Fibroblast of the conjunctiva (primary cell): ENCODE measurements around the gene SRC.

Experiments
- DNase-seq: peaks from one replicate; pipeline ENCODE4 v3.0.0-alpha.2; 2010; ENCODE audit warnings: low read depth

SRC gene

DNA sequence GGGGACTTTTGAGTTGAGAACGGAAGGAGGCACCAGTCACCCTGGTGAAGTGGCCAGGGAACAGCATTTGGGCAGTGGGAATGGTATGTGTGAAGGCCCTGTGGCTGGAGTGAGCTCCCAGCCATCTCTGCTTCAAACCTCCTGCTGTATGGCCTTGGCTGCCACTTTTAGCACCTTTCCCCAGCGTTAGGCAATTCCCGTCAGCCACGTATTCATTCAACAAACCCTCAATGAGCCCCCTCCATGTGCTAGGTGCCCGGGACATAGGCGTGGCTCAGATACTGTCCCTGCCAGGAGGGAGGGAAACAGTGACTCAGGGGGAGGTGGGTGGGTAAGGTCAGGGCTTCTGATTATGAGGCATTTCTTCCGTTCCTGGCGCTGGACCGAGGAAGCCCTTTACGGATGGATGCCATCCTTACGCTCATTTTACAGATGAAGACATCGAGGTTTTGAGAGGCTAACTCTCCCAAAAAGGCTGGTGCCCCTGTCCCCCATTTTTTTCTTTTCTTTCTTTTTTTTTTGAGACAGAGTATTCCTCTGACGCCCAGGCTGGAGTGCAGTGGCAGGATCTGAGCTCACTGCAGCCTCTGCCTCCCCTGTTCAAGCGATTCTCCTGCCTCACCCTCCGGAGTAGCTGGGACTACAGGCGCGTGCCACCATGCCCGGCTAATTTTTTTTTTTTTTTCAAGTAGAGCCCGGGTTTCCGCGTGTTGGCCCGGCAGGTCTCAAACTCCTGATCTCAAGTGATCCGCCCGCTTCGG is 37.5 kb downstream of the SRC start:
- peak; percentile 34 for DNase-seq

DNA sequence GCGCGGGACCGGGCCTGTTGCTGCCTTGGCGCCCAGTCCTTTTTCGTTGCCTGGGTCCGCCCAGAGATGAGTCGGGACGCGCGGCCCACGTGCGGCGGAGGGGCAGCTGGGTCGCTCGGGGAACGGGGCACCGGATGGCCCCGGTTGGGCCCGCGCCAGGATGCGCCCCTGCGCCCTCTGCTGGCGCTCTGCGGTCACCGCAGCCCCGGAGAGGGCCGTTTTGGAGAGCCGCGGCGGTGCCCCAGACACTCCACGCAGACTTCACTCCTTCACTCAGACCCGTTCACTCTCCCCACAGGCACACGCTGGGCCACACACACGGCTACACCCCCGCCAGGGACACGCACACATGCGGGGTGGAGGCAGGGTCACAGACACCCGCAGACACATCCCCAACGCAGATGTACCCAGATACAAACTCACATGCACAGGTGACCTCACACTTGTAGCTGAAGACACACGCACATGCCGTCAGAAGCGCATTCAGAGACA is 38.8 kb downstream of the SRC start:
- no peak for DNase-seq

DNA sequence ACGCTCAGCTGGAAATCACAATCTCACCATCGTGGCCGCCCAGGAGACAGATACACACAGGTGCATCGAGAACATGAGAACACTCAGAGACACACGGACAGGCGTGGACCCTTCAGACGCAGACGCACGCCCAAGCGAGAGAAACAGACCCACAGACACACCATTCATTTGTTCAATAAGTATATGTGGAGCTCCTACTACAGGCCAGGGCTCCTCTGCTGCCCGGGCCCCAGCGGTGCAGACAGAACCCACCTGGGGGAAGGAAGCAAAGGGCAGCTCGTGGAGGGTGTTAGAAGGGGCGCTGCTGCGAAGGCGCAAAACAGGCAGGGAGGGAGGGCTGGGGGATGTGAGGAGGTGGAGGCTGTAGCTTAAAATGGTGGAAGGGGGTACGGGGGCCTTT is 39.2 kb downstream of the SRC start:
- DNase-seq = no peak

DNA sequence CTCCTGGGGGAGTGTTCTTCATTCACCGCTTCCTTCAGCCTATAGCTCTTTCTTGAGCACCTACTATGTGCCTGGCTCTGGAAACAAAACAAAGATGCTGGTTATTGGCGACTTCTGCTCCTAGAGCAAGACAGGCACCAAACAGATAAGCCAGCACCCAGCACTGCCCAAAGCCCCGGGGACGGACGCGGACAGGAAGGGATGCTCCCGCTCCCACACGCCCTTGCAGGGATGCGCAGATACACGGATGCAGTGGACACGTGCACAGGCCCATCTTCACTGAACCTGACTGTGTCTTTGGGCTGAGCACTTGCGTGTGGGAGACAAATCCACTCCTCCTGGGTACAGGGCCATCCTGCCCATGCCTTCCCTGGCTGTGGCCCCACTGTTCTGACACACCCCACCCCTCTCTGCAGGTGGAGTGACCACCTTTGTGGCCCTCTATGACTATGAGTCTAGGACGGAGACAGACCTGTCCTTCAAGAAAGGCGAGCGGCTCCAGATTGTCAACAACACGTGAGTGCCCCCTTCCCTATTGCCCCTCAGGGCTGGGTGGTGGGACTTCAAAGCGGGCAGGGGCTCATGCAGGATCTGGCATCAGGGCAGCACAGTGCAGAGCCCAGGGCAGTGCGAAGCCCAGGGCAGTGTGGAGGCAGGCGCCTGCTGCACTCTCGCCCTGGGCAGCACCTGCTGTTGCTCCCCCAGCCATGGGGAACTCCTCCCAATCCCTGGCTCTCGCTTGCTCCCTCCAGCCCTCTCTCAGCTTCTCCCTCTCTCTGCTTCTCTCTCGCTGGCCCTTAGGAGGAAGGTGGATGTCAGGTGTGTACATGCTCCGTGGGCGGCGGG is 39.9 kb downstream of the SRC start:
- DNase-seq = no peak

DNA sequence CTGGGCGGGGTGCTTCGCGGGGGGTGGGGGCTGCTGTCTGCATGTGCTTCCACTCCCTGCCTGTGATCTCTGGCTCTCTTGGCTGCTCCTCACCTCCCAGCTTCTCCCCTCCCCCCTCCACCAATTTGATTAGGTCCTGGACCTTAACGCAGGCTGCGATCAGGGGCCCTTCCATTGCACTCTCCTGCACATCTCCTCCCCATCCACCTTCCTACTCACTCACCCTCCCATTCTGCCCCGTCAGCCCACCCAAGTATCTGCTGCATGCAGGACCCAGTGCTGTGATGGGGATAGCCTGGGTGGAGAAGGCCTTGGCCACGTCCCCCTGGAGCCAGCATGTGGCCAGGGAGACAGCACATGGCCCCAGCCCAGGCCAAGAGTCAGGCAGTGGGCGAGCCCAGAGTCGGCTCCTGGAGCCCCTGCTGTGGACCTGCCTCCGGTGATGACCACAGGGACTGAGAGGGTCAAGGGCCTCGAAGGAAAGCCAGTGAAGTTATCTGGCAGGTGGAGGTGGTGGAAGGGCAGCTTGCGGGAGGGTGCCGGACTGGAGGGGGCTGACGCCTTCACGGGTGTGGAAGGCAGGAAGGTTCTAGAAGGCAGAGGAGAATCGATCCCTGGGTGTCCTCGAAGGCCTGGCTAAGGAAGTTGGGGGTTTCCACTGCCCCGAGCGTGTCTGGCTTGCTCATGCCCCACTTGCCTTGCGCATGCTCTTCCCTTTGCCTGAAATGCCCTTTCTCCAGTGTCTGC is 40.7 kb downstream of the SRC start:
- no peak for DNase-seq

DNA sequence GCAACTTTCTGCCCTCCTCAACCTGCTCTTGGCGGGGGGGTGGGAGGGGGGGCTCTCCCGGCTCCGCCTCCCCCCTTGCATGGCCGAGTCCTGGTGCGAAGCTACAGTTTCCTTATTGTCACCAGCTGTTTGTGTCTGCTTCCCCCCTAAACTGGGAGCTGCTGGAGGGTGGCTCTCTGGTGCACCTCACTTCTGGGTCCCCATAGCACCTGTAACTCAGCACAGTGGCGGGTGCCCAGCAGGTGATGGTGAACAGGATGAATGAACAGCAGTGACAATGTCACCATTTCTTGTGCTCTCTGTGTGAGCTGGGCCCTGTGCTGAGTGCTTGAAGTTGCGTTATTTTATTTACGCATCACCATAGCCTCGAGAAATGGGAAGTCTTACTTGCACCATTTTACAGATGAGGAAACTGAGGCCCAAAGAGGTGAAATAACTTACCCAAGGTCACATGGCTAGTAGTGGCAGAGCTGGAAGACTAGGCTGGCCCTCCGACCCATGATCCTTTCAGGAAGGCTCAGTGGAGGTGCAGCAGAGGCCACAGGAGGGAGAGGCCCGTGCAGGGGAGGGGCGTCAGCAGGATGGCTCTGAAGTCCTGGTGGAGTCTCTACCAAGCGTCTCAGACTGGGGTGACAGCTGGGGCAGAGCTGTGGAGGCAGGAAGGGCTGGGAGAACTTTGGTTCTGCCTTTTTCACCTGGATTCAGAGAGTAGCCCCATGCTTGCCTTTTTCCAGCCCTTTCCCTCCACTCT is 41.8 kb downstream of the SRC start:
- no peak for DNase-seq

DNA sequence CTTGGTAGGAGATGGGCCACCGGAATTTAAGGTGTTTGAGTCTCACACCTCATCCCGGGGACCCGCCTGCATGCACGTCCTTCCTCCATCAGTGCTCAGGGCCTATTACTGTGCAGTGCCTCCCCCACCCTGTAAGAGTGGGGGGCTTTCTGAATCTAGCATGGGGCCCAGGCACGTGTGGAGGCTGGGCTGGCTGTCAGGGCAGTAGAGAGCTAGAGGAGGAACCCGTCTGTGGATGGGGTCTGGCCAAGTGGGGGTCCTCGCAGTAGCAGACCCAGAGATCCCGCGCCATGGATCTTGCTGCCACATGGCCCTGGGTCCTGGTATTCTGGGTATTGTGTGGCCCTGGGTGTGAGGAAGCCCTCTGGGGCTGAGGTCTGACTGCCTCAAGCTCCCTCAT is 42.9 kb downstream of the SRC start:
- DNase-seq = no peak

DNA sequence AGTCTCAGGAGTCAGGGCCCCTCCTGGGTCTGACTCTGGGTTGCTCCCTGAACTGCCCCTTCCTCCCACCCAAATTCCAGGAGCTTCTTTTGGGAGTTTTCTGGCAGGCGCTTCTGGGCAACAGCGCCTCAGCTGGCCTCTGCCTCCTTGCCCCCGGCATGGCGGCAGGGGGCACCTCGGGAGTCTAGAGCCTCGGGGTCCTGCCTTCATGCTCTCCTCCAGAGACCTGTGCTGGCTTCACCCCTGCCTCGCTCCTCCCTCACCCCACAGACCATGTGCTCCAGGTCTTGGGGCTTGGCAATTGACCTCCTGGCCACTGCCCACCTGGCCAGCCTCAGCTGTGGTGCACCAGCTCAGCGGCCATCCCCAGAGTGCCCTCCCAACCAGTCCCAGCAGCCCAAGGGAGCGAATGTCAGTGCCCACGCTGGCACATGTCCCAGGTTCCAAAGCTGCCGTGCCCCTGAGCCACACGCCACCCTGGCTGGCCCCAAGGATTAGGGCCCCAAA is 43.4 kb downstream of the SRC start:
- DNase-seq = no peak

DNA sequence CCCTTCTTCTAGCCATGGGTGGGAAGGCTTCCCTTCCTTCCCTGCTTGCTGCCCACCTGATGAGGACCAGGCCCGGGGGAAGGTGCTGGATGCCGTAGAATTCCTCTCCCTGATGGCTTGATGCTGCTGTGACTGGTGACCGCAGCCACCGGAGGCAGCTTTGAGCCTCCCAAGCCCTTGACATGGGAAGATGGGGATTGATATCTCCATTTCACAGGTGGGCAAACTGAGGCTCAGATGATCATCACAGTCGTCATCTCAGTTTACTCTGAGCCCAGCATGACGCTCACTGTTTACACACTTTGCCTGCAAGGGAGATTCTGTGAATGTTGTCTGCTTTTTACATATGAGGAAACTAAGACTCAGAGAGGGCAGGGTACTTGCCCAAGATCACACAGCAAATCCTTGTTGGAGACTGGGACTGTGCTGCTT is 43.9 kb downstream of the SRC start:
- no peak for DNase-seq

DNA sequence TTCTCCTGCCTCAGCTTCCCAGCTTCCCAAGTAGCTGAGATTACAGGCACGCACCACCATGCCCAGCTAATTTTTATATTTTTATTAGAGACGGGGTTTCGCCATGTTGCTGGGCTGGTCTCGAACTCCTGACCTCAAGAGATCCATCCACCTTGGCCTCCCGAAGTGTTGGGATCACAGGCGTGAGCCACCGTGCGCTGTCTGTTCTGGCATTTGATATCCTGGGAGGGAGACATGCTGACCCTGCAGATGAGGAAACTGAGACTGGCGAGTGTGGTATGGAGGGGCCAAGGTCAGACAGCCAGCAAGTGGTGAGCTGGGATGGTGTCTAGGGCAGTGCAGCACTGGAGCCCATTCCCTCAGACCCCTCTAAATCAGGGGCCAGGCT is 44.6 kb downstream of the SRC start:
- no peak for DNase-seq

DNA sequence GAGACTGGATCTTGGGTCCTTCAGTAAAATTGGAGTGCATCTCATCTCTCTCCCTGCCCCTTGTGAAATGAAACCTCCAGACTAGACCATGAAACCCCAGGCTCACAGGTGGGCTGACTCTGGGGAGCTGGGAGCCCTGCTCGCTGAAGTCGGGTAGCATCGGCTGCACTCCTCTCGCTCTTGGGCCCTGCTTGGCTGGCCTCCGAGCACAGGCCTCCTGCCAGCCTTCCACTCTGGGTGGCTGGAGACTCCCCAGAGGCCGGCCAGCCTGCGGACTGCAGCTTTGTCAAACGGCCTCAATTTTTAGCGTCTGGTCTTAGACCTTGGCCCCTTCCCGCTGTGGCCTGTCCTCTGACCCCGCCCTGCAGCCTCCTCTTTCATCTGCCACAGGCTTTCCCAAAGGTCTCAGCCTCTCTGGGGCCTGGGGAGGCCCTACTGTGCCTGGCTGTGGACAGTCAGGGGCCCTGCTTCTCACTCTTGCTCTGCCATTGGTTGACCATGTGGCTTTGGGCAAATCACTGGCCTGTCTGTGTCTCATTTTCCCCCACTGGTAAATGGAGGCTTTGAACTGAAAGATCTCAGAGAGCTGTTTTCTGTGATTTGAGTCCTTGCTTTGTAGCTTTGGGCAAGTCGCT is 45.1 kb downstream of the SRC start:
- no peak for DNase-seq

DNA sequence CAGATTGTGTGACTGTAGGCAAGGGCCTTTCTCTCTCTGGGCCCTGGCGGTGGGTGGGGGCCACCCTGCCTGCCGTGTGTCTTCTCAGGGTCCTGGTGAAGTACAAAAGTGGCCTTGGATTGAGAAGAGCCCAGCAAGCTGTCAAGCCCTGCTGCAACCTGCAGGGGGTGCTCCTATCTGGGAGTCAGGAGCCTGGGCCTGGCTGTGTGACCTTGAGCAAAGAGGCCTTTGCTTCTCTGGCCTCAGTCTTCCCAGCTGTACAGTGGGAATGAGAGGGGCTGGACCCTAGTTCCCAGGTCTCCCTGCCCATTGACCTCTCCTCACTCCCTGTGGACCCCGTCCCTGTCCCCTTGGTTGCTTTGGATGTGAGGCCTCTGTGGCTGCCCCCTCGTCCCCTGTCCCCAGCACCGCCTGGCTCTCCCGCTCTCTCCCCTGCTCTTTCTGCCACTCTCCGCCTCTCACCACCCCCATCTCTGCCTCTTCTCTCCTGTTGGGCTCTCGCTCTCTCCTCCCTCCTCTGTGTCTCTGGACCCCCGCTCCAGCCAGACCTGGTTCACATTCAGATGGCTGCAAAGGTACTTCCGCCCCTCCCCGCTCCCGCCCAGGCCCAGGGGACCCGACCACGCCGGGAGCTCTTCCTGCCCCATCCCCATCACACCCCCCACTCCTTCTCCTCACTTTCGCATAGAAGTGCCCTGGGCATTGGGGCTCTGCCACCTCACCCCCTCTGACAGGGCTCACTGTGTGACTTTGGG is 46.7 kb downstream of the SRC start:
- no peak for DNase-seq

DNA sequence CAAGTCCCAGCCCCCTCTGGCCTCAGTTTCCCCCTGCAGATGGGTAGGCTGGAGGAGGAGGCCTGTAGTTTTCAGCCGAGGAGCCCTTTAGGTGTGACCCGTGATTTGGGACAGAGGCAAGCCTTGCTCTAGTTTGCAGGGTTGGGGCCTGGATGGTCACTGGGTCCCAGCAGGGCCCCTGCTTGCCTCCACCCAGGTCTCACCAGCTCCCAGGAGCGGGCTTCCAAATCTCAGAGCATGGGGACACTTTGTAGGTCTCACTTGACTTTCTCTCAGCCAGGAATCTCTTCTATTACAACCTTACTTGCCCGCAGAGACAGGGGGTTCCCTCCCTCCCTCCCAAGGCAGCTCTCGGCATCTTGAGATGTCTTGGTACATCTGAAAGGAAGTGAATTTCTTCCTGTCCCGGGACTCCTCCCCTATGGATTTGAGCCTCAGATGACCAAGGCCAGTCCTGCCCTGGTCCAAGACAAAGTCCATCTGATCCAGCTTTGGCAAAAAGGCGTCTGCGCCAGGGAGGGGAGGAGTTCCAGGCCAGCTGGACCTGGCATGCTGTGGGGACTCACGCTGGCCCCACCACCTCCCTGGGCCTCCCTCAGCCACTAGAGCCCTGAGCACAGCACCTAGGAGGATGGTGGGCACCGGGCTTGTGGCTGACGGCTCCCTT is 47.4 kb downstream of the SRC start:
- DNase-seq = no peak

DNA sequence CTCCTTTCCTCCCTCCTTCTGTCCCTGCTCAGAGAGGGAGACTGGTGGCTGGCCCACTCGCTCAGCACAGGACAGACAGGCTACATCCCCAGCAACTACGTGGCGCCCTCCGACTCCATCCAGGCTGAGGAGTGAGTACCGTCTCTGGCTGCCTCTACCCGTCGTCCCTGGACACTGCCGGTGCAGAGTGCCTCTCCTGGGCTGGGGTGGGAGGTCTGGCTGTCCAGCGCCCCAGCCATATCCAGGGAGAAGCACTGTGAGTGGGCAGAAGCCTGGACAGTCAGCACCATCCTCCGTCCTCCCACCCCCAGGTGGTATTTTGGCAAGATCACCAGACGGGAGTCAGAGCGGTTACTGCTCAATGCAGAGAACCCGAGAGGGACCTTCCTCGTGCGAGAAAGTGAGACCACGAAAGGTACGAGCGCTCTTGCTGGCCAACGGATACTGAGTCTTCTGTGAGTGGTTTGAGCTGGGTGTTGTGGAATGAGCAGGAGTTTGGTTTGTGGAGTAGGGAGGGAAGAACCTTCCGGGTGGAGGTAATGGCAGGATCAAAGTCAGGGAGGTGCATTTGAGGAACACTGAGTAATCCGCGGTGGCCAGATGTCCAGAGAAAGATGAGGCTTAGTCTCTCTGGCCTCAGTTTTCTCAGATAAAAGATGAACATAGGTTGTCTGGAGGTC is 48.1 kb downstream of the SRC start:
- DNase-seq = no peak

DNA sequence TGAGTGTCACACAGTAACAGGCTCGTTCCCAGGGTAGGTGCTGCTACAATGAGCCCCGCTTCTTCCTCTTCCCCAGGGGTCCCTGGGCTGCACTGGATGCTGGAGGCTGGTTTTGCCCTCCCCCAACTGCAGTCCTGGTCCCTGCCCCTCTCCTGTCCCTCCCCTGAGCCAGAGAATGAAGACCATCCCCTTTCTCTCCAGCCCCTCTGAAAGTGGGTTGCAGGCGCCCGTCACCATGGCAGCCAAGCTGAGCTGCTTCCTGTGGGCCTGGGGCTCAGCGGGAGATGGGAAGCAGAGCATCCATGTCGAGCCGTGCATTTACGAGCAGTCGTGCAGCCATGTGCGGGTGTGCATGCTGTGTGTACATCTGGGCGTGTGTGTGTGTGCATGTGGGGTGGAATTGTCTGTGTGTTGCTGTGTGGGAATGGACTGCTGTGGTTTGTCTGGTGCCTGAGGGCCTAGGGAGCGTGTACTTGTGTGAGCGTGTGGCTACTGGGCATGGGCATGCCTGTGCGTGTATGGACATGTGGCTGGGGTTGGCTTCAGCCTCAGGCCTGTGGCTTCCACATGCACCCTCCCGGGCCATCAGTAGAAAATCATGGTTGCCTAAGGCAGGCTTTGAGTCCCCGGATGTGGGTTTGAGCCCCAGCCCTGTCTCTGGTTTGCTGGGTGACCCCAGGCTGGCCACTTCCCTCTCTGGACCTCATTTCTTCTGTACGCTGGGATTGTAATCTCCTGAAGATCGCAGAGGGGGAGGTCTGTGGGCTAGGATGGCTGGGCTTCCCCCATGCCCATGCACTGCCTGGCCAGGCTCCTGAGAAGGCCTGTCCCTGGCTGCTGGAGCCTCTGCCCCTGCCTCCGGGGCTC is 48.8 kb downstream of the SRC start:
- no peak for DNase-seq

DNA sequence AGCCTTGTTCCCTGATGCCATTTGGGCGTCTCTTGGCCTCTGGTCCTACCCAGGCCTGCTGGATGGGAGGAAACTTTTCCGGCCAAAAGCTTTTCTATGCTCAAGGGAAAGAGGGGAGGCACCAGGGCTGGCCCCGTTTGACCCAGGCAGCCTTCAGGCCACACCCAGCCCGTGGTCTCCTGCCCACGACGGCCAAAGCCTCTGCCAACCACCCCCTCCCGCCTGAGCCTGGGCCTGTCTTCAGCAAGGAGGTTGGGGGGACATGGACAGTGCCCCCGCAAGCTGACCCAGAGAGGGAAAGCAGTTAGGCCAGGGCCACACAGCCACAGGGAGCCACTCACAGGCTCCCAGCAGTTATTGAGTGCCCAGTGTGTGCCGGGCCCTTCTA is 49.5 kb downstream of the SRC start:
- DNase-seq = no peak

DNA sequence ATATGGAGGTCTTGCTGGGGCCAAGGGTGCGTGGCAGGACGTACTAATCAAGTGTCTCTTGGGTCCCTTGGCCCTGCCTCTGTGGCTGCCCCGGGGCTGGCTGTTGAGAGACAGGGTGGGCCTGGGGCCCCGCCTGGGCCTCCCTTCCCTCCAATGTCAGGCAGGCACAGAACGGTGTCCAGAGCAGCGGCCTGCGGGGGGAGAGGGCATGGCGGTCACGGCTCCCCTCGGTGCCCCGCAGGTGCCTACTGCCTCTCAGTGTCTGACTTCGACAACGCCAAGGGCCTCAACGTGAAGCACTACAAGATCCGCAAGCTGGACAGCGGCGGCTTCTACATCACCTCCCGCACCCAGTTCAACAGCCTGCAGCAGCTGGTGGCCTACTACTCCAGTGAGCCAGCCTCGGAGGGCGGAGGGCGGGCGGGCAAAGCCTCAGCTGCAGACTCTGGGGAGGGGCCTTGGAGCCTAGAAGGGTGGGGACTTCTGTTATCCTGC is 50.0 kb downstream of the SRC start:
- no peak for DNase-seq

DNA sequence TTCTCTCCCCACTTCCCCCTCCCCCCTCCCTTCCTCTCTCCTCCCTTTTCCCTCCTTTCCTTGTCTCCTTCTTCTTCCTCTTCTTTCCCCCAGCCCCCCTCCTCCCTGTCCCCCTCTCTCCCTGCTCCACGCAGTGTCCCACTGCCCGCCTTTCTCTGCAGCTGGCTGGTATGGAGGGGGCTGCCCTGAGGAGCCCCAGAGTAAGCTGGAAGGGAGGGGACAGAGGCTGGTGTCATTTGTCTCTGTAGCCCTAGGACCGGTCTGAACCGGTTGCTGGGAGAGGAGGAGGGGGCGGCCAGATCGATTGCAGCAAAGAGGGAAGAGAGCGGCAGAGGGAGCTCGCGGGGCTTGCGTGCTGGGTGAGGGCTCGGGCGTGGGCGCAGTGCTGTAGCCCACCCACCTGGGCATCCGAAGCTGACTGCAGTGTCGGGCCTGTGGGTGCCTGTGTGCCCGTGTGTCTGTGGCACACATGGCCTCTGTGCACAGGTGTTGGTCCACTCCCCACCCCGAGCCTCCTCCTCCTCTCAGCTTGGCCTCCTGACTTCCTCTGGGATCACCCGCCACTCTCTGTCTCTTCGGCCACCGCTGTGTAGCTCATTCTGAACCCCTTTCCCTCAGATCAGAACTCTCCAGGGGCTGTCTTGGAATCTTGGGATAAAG is 50.6 kb downstream of the SRC start:
- no peak for DNase-seq
